ENCODE data around the gene POLR1A.

Gene POLR1A

GRCh38 chr2:86074256-86074655 is 31.4 kb downstream of the POLR1A start:
- H4K91ac ChIP-seq (ENCODE audit: low read length), result no peak overlapping the region
- peaks cover 4% of the 10 kb centered on the region for H3K79me1 ChIP-seq (replicated peaks; ENCODE audit: low read length, poor library complexity, severe bottlenecking)
- no peaks in the 10 kb centered on the region for H3K9me3 ChIP-seq (ENCODE audit: control insufficient read depth, low read length)
- H2BK12ac ChIP-seq (ENCODE audit: low read length in 2 of 2), result no peak overlapping the region
- H2BK5ac ChIP-seq (ENCODE audit: low read depth, low read length, poor library complexity, severe bottlenecking), result no peak overlapping the region
- no peak overlapping the region for H3K18ac ChIP-seq (ENCODE audit: low read depth in 1 of 2, low read length in 2 of 2)
- no peak overlapping the region for H3K4me2 ChIP-seq (ENCODE audit: low read length, poor library complexity, severe bottlenecking)
- 99% methylated on average over 3 of the region's 3 CpGs for WGBS
- no peak overlapping the region for H2BK120ac ChIP-seq (ENCODE audit: low read depth, low read length)
- H3K23ac ChIP-seq (ENCODE audit: low read length in 2 of 2), result no peak overlapping the region
- H3K27ac ChIP-seq (ENCODE audit: low read length, poor library complexity, severe bottlenecking), result no peak overlapping the region
- no peak overlapping the region for H3K14ac ChIP-seq (ENCODE audit: low read length in 2 of 2)
- H3K36me3 ChIP-seq (ENCODE audit: control insufficient read depth in 1 of 2, insufficient read depth in 2 of 2, low read depth in 1 of 2, low read length in 2 of 2), result peaks cover 54 to 78% of the 10 kb centered on the region in 2 experiments
- no peak overlapping the region for H2AFZ ChIP-seq (ENCODE audit: low read depth, low read length)
- no peak overlapping the region for H3K4me3 ChIP-seq (ENCODE audit: insufficient read depth in 1 of 2, low read depth in 1 of 2, low read length in 2 of 2)
- H2AK5ac ChIP-seq (ENCODE audit: low read length, severe bottlenecking), result no peak overlapping the region
- H3K4me1 ChIP-seq (ENCODE audit: control insufficient read depth, insufficient read depth, low read depth, low read length), result peaks cover 7% of the 10 kb centered on the region
- no peaks in the 10 kb centered on the region for H3K27me3 ChIP-seq (ENCODE audit: control insufficient read depth in 1 of 2, insufficient read depth in 1 of 2, low read length in 2 of 2)
- no peak overlapping the region for H3K4ac ChIP-seq (ENCODE audit: low read depth in 1 of 2, low read length in 2 of 2)
- no peak overlapping the region for H2BK15ac ChIP-seq (ENCODE audit: low read depth, poor library complexity, severe bottlenecking)
- H3K9ac ChIP-seq (ENCODE audit: low read length), result no peak overlapping the region
- DNase-seq, result no peak
- H4K8ac ChIP-seq (ENCODE audit: low read length), result no peak overlapping the region

GRCh38 chr2:86073225-86073624 is 32.5 kb downstream of the POLR1A start:
- no peak overlapping the region for H2BK120ac ChIP-seq (ENCODE audit: low read depth, low read length)
- no peak overlapping the region for H2AFZ ChIP-seq (ENCODE audit: low read depth, low read length)
- no peak overlapping the region for H4K8ac ChIP-seq (ENCODE audit: low read length)
- H3K23ac ChIP-seq (ENCODE audit: low read length in 2 of 2), result no peak overlapping the region
- H3K27me3 ChIP-seq (ENCODE audit: control insufficient read depth in 1 of 2, insufficient read depth in 1 of 2, low read length in 2 of 2), result no peaks in the 10 kb centered on the region
- peak overlapping the region; percentile 2 for H4K91ac ChIP-seq (ENCODE audit: low read length)
- H3K4me1 ChIP-seq (ENCODE audit: control insufficient read depth, insufficient read depth, low read depth, low read length), result peaks cover 7% of the 10 kb centered on the region
- no peak overlapping the region for H3K14ac ChIP-seq (ENCODE audit: low read length in 2 of 2)
- H3K4ac ChIP-seq (ENCODE audit: low read depth in 1 of 2, low read length in 2 of 2), result no peak overlapping the region
- H3K4me2 ChIP-seq (ENCODE audit: low read length, poor library complexity, severe bottlenecking), result no peak overlapping the region
- no peak overlapping the region for H3K4me3 ChIP-seq (ENCODE audit: insufficient read depth in 1 of 2, low read depth in 1 of 2, low read length in 2 of 2)
- no peak overlapping the region for H2BK5ac ChIP-seq (ENCODE audit: low read depth, low read length, poor library complexity, severe bottlenecking)
- peaks cover 7% of the 10 kb centered on the region for H3K79me1 ChIP-seq (replicated peaks; ENCODE audit: low read length, poor library complexity, severe bottlenecking)
- 92% methylated on average over 1 of the region's 1 CpG for WGBS
- H3K36me3 ChIP-seq (ENCODE audit: control insufficient read depth in 1 of 2, insufficient read depth in 2 of 2, low read depth in 1 of 2, low read length in 2 of 2), result peaks cover 57 to 81% of the 10 kb centered on the region in 2 experiments
- no peak overlapping the region for H2BK12ac ChIP-seq (ENCODE audit: low read length in 2 of 2)
- no peak overlapping the region for H3K27ac ChIP-seq (ENCODE audit: low read length, poor library complexity, severe bottlenecking)
- no peak overlapping the region for H3K9ac ChIP-seq (ENCODE audit: low read length)
- H3K9me3 ChIP-seq (ENCODE audit: control insufficient read depth, low read length), result no peaks in the 10 kb centered on the region
- no peak for DNase-seq
- H2AK5ac ChIP-seq (ENCODE audit: low read length, severe bottlenecking), result no peak overlapping the region
- H2BK15ac ChIP-seq (ENCODE audit: low read depth, poor library complexity, severe bottlenecking), result no peak overlapping the region
- H3K18ac ChIP-seq (ENCODE audit: low read depth in 1 of 2, low read length in 2 of 2), result no peak overlapping the region

- Histone ChIP-seq H3K36me3 (ENCODE audit: control insufficient read depth in 1 of 2, insufficient read depth in 2 of 2, low read depth in 1 of 2, low read length in 2 of 2) (peaks cover 56 to 77% of the 10 kb centered on the region in 2 experiments), H3K4ac (ENCODE audit: low read depth in 1 of 2, low read length in 2 of 2) (no peak overlapping the region), H3K27me3 (ENCODE audit: control insufficient read depth in 1 of 2, insufficient read depth in 1 of 2, low read length in 2 of 2) (no peaks in the 10 kb centered on the region), H3K79me1 (replicated peaks; ENCODE audit: low read length, poor library complexity, severe bottlenecking) (peaks cover 10% of the 10 kb centered on the region), H4K8ac (ENCODE audit: low read length) (no peak overlapping the region), H3K27ac (ENCODE audit: low read length, poor library complexity, severe bottlenecking) (peak overlapping the region; percentile 8), H4K91ac (ENCODE audit: low read length) (peak overlapping the region; percentile 25), H3K4me1 (ENCODE audit: control insufficient read depth, insufficient read depth, low read depth, low read length) (peaks cover 10% of the 10 kb centered on the region), H3K14ac (ENCODE audit: low read length in 2 of 2) (no peak overlapping the region), H2BK120ac (ENCODE audit: low read depth, low read length) (no peak overlapping the region), H2AK5ac (ENCODE audit: low read length, severe bottlenecking) (no peak overlapping the region), H2BK5ac (ENCODE audit: low read depth, low read length, poor library complexity, severe bottlenecking) (no peak overlapping the region), H3K9me3 (ENCODE audit: control insufficient read depth, low read length) (no peaks in the 10 kb centered on the region), H3K9ac (ENCODE audit: low read length) (peak overlapping the region; percentile 51), H3K23ac (ENCODE audit: low read length in 2 of 2) (no peak overlapping the region), H2BK15ac (ENCODE audit: low read depth, poor library complexity, severe bottlenecking) (no peak overlapping the region), H3K4me3 (ENCODE audit: insufficient read depth in 1 of 2, low read depth in 1 of 2, low read length in 2 of 2) (no peak overlapping the region), H2AFZ (ENCODE audit: low read depth, low read length) (no peak overlapping the region), H2BK12ac (ENCODE audit: low read length in 2 of 2) (peak overlapping the region in 1 of 2 experiments; percentile 8), H3K4me2 (ENCODE audit: low read length, poor library complexity, severe bottlenecking) (no peak overlapping the region), H3K18ac (ENCODE audit: low read depth in 1 of 2, low read length in 2 of 2) (peak overlapping the region; percentile 14 to 29)
- peak; percentile 36 for DNase-seq
- WGBS, result 65% methylated on average over 9 of the region's 9 CpGs
Measured at GRCh38 chr2:86072271-86072858, 33.3 kb downstream of the POLR1A start.

- no peak for DNase-seq
- 90% methylated on average over 2 of the region's 2 CpGs for WGBS
Measured at GRCh38 chr2:86070868-86071267, 34.8 kb downstream of the POLR1A start.

More at GRCh38 chr2:86070868-86071267, 34.8 kb downstream of the POLR1A start:
- H3K23ac ChIP-seq (ENCODE audit: low read length in 2 of 2), result no peak overlapping the region
- H3K14ac ChIP-seq (ENCODE audit: low read length in 2 of 2), result no peak overlapping the region
- H3K4ac ChIP-seq (ENCODE audit: low read depth in 1 of 2, low read length in 2 of 2), result no peak overlapping the region
- no peak overlapping the region for H2AFZ ChIP-seq (ENCODE audit: low read depth, low read length)
- H3K9ac ChIP-seq (ENCODE audit: low read length), result no peak overlapping the region
- H4K8ac ChIP-seq (ENCODE audit: low read length), result no peak overlapping the region
- H3K36me3 ChIP-seq (ENCODE audit: control insufficient read depth in 1 of 2, insufficient read depth in 2 of 2, low read depth in 1 of 2, low read length in 2 of 2), result peaks cover 46 to 62% of the 10 kb centered on the region in 2 experiments
- no peaks in the 10 kb centered on the region for H3K27me3 ChIP-seq (ENCODE audit: control insufficient read depth in 1 of 2, insufficient read depth in 1 of 2, low read length in 2 of 2)
- H3K4me1 ChIP-seq (ENCODE audit: control insufficient read depth, insufficient read depth, low read depth, low read length), result peaks cover 10% of the 10 kb centered on the region
- H3K4me2 ChIP-seq (ENCODE audit: low read length, poor library complexity, severe bottlenecking), result no peak overlapping the region
- no peaks in the 10 kb centered on the region for H3K9me3 ChIP-seq (ENCODE audit: control insufficient read depth, low read length)
- H3K27ac ChIP-seq (ENCODE audit: low read length, poor library complexity, severe bottlenecking), result no peak overlapping the region
- no peak overlapping the region for H3K18ac ChIP-seq (ENCODE audit: low read depth in 1 of 2, low read length in 2 of 2)
- no peak overlapping the region for H2AK5ac ChIP-seq (ENCODE audit: low read length, severe bottlenecking)
- H2BK15ac ChIP-seq (ENCODE audit: low read depth, poor library complexity, severe bottlenecking), result no peak overlapping the region
- H2BK120ac ChIP-seq (ENCODE audit: low read depth, low read length), result no peak overlapping the region
- no peak overlapping the region for H2BK12ac ChIP-seq (ENCODE audit: low read length in 2 of 2)
- no peak overlapping the region for H2BK5ac ChIP-seq (ENCODE audit: low read depth, low read length, poor library complexity, severe bottlenecking)
- H3K79me1 ChIP-seq (replicated peaks; ENCODE audit: low read length, poor library complexity, severe bottlenecking), result peaks cover 10% of the 10 kb centered on the region
- H4K91ac ChIP-seq (ENCODE audit: low read length), result no peak overlapping the region
- H3K4me3 ChIP-seq (ENCODE audit: insufficient read depth in 1 of 2, low read depth in 1 of 2, low read length in 2 of 2), result no peak overlapping the region
